B cell (primary cell): ENCODE measurements around the gene ZDHHC12.
"Not testable (repeated sequence)": the region's sequence is repeated elsewhere in the genome, so short reads cannot be mapped to it uniquely, and the experiment has no call there.

Experiments used
- CTCF ChIP-seq: fragments of 200-600 bp; IDR thresholded peaks from one replicate; pipeline ENCODE4 v1.8.0; 2022; ENCODE audit warnings: antibody characterized with exemption, mild to moderate bottlenecking
- EZH2 ChIP-seq: IDR thresholded peaks from 2 replicates; pipeline ENCODE4 v1.6.1; 2012; ENCODE audit warnings: borderline replicate concordance, low read depth, mild to moderate bottlenecking, moderate library complexity, low read length; ENCODE audit not compliant: insufficient read depth, poor library complexity, severe bottlenecking

- TF ChIP-seq CTCF, EZH2: not testable (repeated sequence)
Measured at GRCh38 chr9:128693738-128694137, 30.2 kb downstream of the ZDHHC12 start.
